A549 (cell line): ENCODE data around the gene TM6SF1. TPM values are rescaled to one million over a fixed set of nuclear protein-coding genes. Genes with fewer than 3 reads are reported as not detected.

Experiments
- ATAC-seq, 2 experiments: fragments of 200-7000 bp in 1 of 2; fragments of >200 bp in 1 of 2; cut with Nextera tagmentation in 1 of 2; cut with Tn5 transposase in 1 of 2; 3 replicates each; pipeline versions ENCODE4 v1.8.0 to v1.9.1; 2018 to 2020; ENCODE audit warnings: mild to moderate bottlenecking in 1 of 2, moderate library complexity in 1 of 2
- CTCF ChIA-PET: fragments of 300-600 bp; sonication (Branson Sonifier 250); formaldehyde crosslinking; extraction: SDS; loops from one replicate; lab custom pipeline; 2021; ENCODE audit warnings: antibody characterized with exemption, inconsistent platforms; lab: Yijun Ruan, JAX
- POLR2A ChIA-PET: fragments of 350-600 bp; formaldehyde crosslinking; extraction: SDS; loops from one replicate; lab custom pipeline; 2021; ENCODE audit warnings: antibody characterized with exemption, inconsistent platforms; lab: Yijun Ruan, JAX
- DNase-seq, 2 experiments: peaks; one replicate each; pipeline versions ENCODE4 v3.0.0 to v3.0.0-alpha.2; 2011 to 2016; ENCODE audit warnings: low read depth in 1 of 2, low spot score in 1 of 2
- FAIRE-seq: peaks from 2 replicates; lab custom pipeline; 2011; peaks lifted over from hg19 to GRCh38; lab: Jason Lieb, UNC
- H3K27ac ChIP-seq, 2 experiments: fragments of >200 bp; sonication (Bioruptor Twin); formaldehyde crosslinking; 3 replicates each; pipeline ENCODE4 v1.5.1; 2016 to 2017
- H3K4me1 ChIP-seq: fragments of >200 bp; sonication (Bioruptor Twin); formaldehyde crosslinking; 3 replicates; pipeline ENCODE4 v1.6.1; 2016
- H3K4me2 ChIP-seq: fragments of >200 bp; sonication (Bioruptor Twin); formaldehyde crosslinking; 3 replicates; pipeline ENCODE4 v1.6.1; 2016
- H3K4me3 ChIP-seq: fragments of >200 bp; sonication (Bioruptor Twin); formaldehyde crosslinking; 3 replicates; pipeline ENCODE4 v1.5.1; 2016
- H3K9me3 ChIP-seq: fragments of >200 bp; sonication (Bioruptor Twin); formaldehyde crosslinking; 3 replicates; pipeline ENCODE4 v1.6.1; 2016
- CEBPB ChIP-seq, 2 experiments: fragments of >200 bp in 1 of 2; sonication (Bioruptor Twin) in 1 of 2; formaldehyde crosslinking in 1 of 2; IDR thresholded peaks; 2 replicates each; pipeline ENCODE4 v1.6.1; 2012 to 2016
- CHD2 ChIP-seq: fragments of 150-350 bp; IDR thresholded peaks from 2 replicates; pipeline ENCODE4 v1.6.1; 2014; ENCODE audit warnings: low read length; ENCODE audit not compliant: partially characterized antibody
- CHD4 ChIP-seq: fragments of 200-600 bp; sonication (generic); IDR thresholded peaks from 2 replicates; pipeline ENCODE4 v1.6.1; 2016; ENCODE audit warnings: antibody characterized with exemption, mild to moderate bottlenecking, borderline replicate concordance
- FOXS1 ChIP-seq: fragments of 250-450 bp; sonication (Bioruptor Pico); IDR thresholded peaks from 2 replicates; pipeline ENCODE4 v1.5.0; 2020; ENCODE audit warnings: mild to moderate bottlenecking, moderate library complexity
- HMGXB4 ChIP-seq: fragments of 250-450 bp; sonication (Bioruptor Pico); IDR thresholded peaks from 2 replicates; pipeline ENCODE4 v1.5.0; 2021; ENCODE audit warnings: mild to moderate bottlenecking, moderate library complexity, borderline replicate concordance
- HOXA7 ChIP-seq: fragments of 250-450 bp; sonication (Bioruptor Pico); IDR thresholded peaks from 2 replicates; pipeline ENCODE4 v1.5.0; 2020; ENCODE audit warnings: mild to moderate bottlenecking, moderate library complexity
- JUNB ChIP-seq: fragments of >200 bp; sonication (Bioruptor Twin); formaldehyde crosslinking; IDR thresholded peaks from 2 replicates; pipeline ENCODE4 v1.6.1; 2016
- KDM5A ChIP-seq: fragments of 200-600 bp; sonication (generic); IDR thresholded peaks from 2 replicates; pipeline ENCODE4 v1.6.1; 2016; ENCODE audit warnings: antibody characterized with exemption, mild to moderate bottlenecking
- MAZ ChIP-seq: fragments of 150-350 bp; IDR thresholded peaks from 2 replicates; pipeline ENCODE4 v1.6.1; 2014; ENCODE audit warnings: antibody characterized with exemption, low read depth, low read length, borderline replicate concordance
- MYC ChIP-seq: IDR thresholded peaks from 2 replicates; pipeline ENCODE4 v1.6.1; 2012; ENCODE audit warnings: mild to moderate bottlenecking, inconsistent platforms, low read length, improper control_type of control experiment, borderline replicate concordance
- NPAS2 ChIP-seq: fragments of 250-450 bp; sonication (Bioruptor Pico); IDR thresholded peaks from 2 replicates; pipeline ENCODE4 v1.8.0; 2022; ENCODE audit warnings: mild to moderate bottlenecking, moderate library complexity, borderline replicate concordance
- PHF8 ChIP-seq: fragments of 200-600 bp; sonication (generic); IDR thresholded peaks from 2 replicates; pipeline ENCODE4 v1.6.1; 2016; ENCODE audit warnings: low read depth, mild to moderate bottlenecking, antibody characterized with exemption, moderate library complexity, borderline replicate concordance
- SREBF2 ChIP-seq: fragments of 450-650 bp; IDR thresholded peaks from 2 replicates; pipeline ENCODE4 v1.6.1; 2014; ENCODE audit warnings: mild to moderate bottlenecking, moderate library complexity
- TFCP2L1 ChIP-seq: fragments of 250-450 bp; sonication (Bioruptor Pico); IDR thresholded peaks from 2 replicates; pipeline ENCODE4 v1.5.0; 2021; ENCODE audit warnings: mild to moderate bottlenecking
- ZC3H11A ChIP-seq: fragments of 450-650 bp; IDR thresholded peaks from 2 replicates; pipeline ENCODE4 v1.6.1; 2014; ENCODE audit warnings: antibody characterized with exemption, mild to moderate bottlenecking
- ZNF302 ChIP-seq: fragments of 250-450 bp; sonication (Bioruptor Pico); IDR thresholded peaks from 2 replicates; pipeline ENCODE4 v1.9.0; 2021; ENCODE audit warnings: inconsistent platforms, mild to moderate bottlenecking, moderate library complexity
- WGBS: methylation state at CpG from one replicate; pipeline ENCODE4 v1.1.6; 2017; ENCODE audit errors: missing lambda C conversion rate; 5-methylcytosine and 5-hydroxymethylcytosine counted together
- polyA plus RNA-seq, 4 experiments: library from polyadenylated mRNA; depleted of rRNA in 3 of 4; stranded (reverse); fragments of >200 nt; fragmentation: RNase III in 1 of 4; extraction: RNeasy Plus Mini Kit Qiagen cat#74134 plus additional on column Dnase treatment in 1 of 4; gene quantifications; 2 replicates in 3 of 4; 3 replicates in 1 of 4; pipeline ENCODE4 v1.2.3, GENCODE V29; 2011 to 2017
- TF ChIP-seq, protein P1 (sequence below): fragments of >200 bp; sonication (Bioruptor Twin); formaldehyde crosslinking; IDR thresholded peaks from 3 replicates; pipeline ENCODE4 v1.6.1; 2016
- TF ChIP-seq, protein P2 (sequence below): fragments of >200 bp; sonication (Bioruptor Twin); formaldehyde crosslinking; IDR thresholded peaks from 2 replicates; pipeline ENCODE4 v1.6.1; 2016

TM6SF1 gene
- polyA plus RNA-seq, 2 of the 4 experiments (the other 2 are of a cell fraction), result 1.1 TPM; not detected in 1

GRCh38 chr15:83098079-83098478 is 9.4 kb upstream of the TM6SF1 start:
- Histone ChIP-seq H3K4me1 (no peaks in the 10 kb centered on the region), H3K4me2 (no peak overlapping the region), H3K4me3 (no peak overlapping the region), H3K9me3 (peaks cover 21% of the 10 kb centered on the region), H3K27ac (no peak overlapping the region)
- DNase-seq, result no peak
- ChIA-PET POLR2A (no interaction called here), CTCF (no interaction called here)
- no peak for TF ChIP-seq PHF8
- no peak for TF ChIP-seq HMGXB4 (CRISPR knock-in tag)
- no peak for TF ChIP-seq CHD4
- TF ChIP-seq ZC3H11A, result no peak
- no peak for TF ChIP-seq FOXS1 (CRISPR knock-in tag)
- TF ChIP-seq, protein P1, sequence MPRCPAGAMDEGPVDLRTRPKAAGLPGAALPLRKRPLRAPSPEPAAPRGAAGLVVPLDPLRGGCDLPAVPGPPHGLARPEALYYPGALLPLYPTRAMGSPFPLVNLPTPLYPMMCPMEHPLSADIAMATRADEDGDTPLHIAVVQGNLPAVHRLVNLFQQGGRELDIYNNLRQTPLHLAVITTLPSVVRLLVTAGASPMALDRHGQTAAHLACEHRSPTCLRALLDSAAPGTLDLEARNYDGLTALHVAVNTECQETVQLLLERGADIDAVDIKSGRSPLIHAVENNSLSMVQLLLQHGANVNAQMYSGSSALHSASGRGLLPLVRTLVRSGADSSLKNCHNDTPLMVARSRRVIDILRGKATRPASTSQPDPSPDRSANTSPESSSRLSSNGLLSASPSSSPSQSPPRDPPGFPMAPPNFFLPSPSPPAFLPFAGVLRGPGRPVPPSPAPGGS, result no peak
- TF ChIP-seq, protein P2, sequence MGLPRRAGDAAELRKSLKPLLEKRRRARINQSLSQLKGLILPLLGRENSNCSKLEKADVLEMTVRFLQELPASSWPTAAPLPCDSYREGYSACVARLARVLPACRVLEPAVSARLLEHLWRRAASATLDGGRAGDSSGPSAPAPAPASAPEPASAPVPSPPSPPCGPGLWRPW, result no peak
- TF ChIP-seq NPAS2 (CRISPR knock-in tag), result no peak
- TF ChIP-seq ZNF302 (CRISPR knock-in tag), result no peak
- no peak for TF ChIP-seq SREBF2
- no peak for TF ChIP-seq MAZ
- no peak for TF ChIP-seq HOXA7 (CRISPR knock-in tag)
- no peak for FAIRE-seq
- no peak for ATAC-seq

DNA sequence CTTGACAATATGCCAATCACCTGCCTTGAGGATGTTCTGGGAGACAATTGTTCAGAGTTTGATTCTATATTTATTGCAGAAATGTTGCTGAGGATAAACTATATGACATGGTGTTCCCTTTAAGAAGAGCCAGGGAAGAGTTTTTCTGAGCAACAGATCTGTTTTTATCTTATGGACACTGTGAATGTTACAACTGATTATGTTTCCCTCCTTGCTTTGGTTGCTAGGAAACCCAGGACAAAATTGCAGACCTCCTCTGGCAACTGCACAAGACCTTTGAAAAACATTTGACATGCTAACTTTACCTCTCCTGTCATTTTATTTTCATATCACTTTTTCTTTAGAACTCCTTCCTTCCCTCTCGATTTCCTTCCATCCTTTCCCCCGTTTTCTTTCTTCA is 8.2 kb upstream of the TM6SF1 start:
- H3K4me2 ChIP-seq, result no peak overlapping the region
- DNase-seq, result no peak
- no peak for ATAC-seq
- peaks cover 21% of the 10 kb centered on the region for H3K9me3 ChIP-seq
- ChIA-PET CTCF (interaction anchor here (1.2 kb wide), 1 partner anchor 10 kb away, joined by 3 read pairs; no protein-coding TSS in a partner anchor), POLR2A (no interaction called here)
- 6% methylated on average over 2 of the region's 2 CpGs for WGBS
- H3K27ac ChIP-seq, result no peak overlapping the region
- no peak for FAIRE-seq
- no peaks in the 10 kb centered on the region for H3K4me1 ChIP-seq
- H3K4me3 ChIP-seq, result no peak overlapping the region
- no peak for TF ChIP-seq MYC
- no peak for TF ChIP-seq JUNB
- no peak for TF ChIP-seq CEBPB (IDR thresholded peaks at IDR 0.05)
- TF ChIP-seq KDM5A, result no peak
- TF ChIP-seq NPAS2 (CRISPR knock-in tag), result no peak
- no peak for TF ChIP-seq CHD2
- TF ChIP-seq TFCP2L1 (CRISPR knock-in tag), result no peak
- no peak for TF ChIP-seq HMGXB4 (CRISPR knock-in tag)
- TF ChIP-seq ZC3H11A, result no peak
